SK-N-MC (cell line): Measurements from ENCODE around the gene COL16A1.
A peak's percentile ranks its signal among the peaks of the same experiment; 100 is the strongest.

ENCODE experiments used
- DNase-seq: peaks from one replicate; pipeline ENCODE4 v3.0.0-alpha.2; 2011; ENCODE audit warnings: low read depth, low spot score
- H3K27ac ChIP-seq: fragments of 200-600 bp; sonication (generic); 2 replicates; pipeline ENCODE4 v1.5.1; 2016; ENCODE audit warnings: mixed run types
- H3K36me3 ChIP-seq: fragments of 200-600 bp; sonication (generic); 2 replicates; pipeline ENCODE4 v1.6.1; 2017; ENCODE audit warnings: antibody characterized with exemption, low read length, mixed read lengths; ENCODE audit not compliant: insufficient read depth
- H3K4me3 ChIP-seq: fragments of 200-600 bp; sonication (generic); 2 replicates; pipeline ENCODE4 v1.5.1; 2016
- H3K9ac ChIP-seq: fragments of 200-600 bp; sonication (generic); 2 replicates; pipeline ENCODE4 v1.8.0; 2017; ENCODE audit warnings: mixed run types, mixed read lengths; ENCODE audit not compliant: insufficient read length
- H3K9me3 ChIP-seq: fragments of 200-600 bp; sonication (generic); 2 replicates; pipeline ENCODE4 v1.6.1; 2017; ENCODE audit warnings: low read depth, mild to moderate bottlenecking, antibody characterized with exemption, low read length, moderate library complexity, mixed read lengths
- EZH2 ChIP-seq: fragments of 200-600 bp; sonication (generic); IDR thresholded peaks from one replicate; pipeline ENCODE4 v1.6.1; 2017; ENCODE audit warnings: antibody characterized with exemption
- FOXP2 ChIP-seq: optimal IDR thresholded peaks from 2 replicates; pipeline ENCODE3; 2011; ENCODE audit warnings: mild to moderate bottlenecking, moderate library complexity; ENCODE audit not compliant: insufficient read depth; ENCODE audit errors: extremely low read length, control extremely low read depth
- POLR2AphosphoS5 ChIP-seq: IDR thresholded peaks from 2 replicates; pipeline ENCODE4 v1.6.1; 2012; ENCODE audit warnings: mild to moderate bottlenecking, low read depth, low read length, borderline replicate concordance

The COL16A1 gene

DNA sequence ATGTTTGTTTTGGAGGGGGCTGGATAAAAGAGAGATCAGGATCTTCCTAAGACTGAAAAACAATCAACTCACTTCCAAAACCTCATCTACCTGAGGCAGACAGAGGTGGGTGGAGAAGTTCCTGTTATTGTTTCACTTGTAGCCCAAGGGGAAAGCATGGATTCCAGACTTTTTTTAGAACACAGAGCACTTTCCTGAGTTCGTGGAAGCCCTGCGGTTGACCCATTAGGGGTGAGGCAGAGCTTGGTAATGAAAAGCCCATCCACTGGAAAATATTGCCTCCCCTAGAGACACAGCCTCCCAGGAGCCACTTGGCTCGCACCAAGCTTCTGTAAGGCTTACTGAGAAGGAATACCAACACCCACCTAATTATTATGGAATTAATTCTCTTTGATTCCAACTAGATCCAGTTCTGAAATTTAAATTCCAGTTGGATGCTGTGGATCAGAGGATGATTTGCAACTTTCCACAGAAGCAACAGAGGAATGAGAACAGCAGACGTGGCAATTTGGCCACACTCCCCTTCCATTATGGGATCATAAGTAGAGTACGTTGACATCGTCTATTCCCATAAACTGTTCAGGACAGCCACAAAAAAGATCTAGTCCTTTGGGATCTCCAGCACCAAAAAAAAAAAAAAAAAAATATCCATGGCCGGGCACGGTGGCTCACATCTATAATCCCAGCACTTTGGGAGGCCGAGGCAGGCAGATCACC lies 55.0 kb downstream of the COL16A1 start:
- no peak for DNase-seq
- no peaks in the 10 kb centered on the region for H3K9me3 ChIP-seq
- no peak for TF ChIP-seq EZH2
- TF ChIP-seq FOXP2 = no peak
- no peak for TF ChIP-seq POLR2AphosphoS5
- no peak overlapping the region for H3K27ac ChIP-seq
- no peak overlapping the region for H3K9ac ChIP-seq
- peaks cover 23% of the 10 kb centered on the region; the same call in 1 of the 2 replicates for H3K36me3 ChIP-seq
- no peak overlapping the region for H3K4me3 ChIP-seq

DNA sequence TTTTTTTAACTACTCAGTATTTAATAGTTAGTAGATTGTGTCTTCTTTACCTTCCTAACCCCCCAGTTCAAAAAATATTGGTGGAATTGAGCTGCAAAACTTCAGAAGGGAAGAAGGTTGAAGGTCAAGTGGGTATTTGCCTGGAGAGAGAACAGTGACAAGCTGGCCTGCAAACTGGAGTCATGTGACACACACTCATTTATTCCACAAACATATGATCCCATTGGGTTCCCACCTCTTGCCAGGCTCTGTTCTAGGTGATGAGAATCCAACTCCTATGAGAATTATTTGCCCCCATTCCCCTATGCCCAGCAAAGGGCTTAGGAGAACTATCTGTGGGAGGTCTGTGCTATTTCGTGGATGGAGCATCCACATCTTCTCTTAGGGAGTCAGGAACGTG lies 55.6 kb downstream of the COL16A1 start:
- no peak overlapping the region for H3K4me3 ChIP-seq
- no peaks in the 10 kb centered on the region for H3K9me3 ChIP-seq
- TF ChIP-seq EZH2 (no peak), FOXP2 (no peak), POLR2AphosphoS5 (no peak)
- no peak overlapping the region for H3K9ac ChIP-seq
- H3K36me3 ChIP-seq = peaks cover 17% of the 10 kb centered on the region; the same call in 1 of the 2 replicates
- DNase-seq = no peak
- no peak overlapping the region for H3K27ac ChIP-seq

GRCh38 chr1:31647106-31647505 lies 56.7 kb downstream of the COL16A1 start:
- Histone ChIP-seq H3K4me3 (no peak overlapping the region), H3K9me3 (no peaks in the 10 kb centered on the region), H3K36me3 (peaks cover 8% of the 10 kb centered on the region; the same call in 1 of the 2 replicates), H3K9ac (no peak overlapping the region), H3K27ac (no peak overlapping the region)
- no peak for DNase-seq
- TF ChIP-seq EZH2 (no peak), FOXP2 (no peak), POLR2AphosphoS5 (no peak)

- no peak overlapping the region for H3K9ac ChIP-seq
- no peaks in the 10 kb centered on the region for H3K9me3 ChIP-seq
- H3K27ac ChIP-seq = no peak overlapping the region
- TF ChIP-seq EZH2 (no peak), FOXP2 (no peak), POLR2AphosphoS5 (no peak)
- no peak overlapping the region for H3K4me3 ChIP-seq
- 0 out of 2 replicates have a peak, but pooled peaks cover 3% of the 10 kb centered on the region for H3K36me3 ChIP-seq
- DNase-seq = no peak
These were observed 57.4 kb downstream of the COL16A1 start for GRCh38 chr1:31646259-31646960.

GRCh38 chr1:31645274-31645568 lies 58.6 kb downstream of the COL16A1 start:
- TF ChIP-seq FOXP2 (no peak), EZH2 (no peak), POLR2AphosphoS5 (no peak)
- H3K36me3 ChIP-seq = no peaks in the 10 kb centered on the region
- H3K4me3 ChIP-seq = peak overlapping the region; percentile 99
- H3K9ac ChIP-seq = peak overlapping the region; percentile 96
- no peak for DNase-seq
- H3K9me3 ChIP-seq = no peaks in the 10 kb centered on the region
- peak overlapping the region; percentile 96 for H3K27ac ChIP-seq

GRCh38 chr1:31644560-31645273 lies 59.1 kb downstream of the COL16A1 start, which contains the start of gene PEF1:
PEF1 (minus strand) TSS chr1:31644876; CDS start chr1:31644864, 12 bp downstream.
- H3K36me3 ChIP-seq = no peaks in the 10 kb centered on the region
- peak within 1 kb of the TSS; percentile 96 for H3K9ac ChIP-seq
- no peaks in the 10 kb centered on the region for H3K9me3 ChIP-seq
- DNase-seq = peak; percentile 94
- no peak for TF ChIP-seq FOXP2
- no peak for TF ChIP-seq EZH2
- peak; percentile 70 for TF ChIP-seq POLR2AphosphoS5
- H3K27ac ChIP-seq = peak within 1 kb of the TSS; percentile 96
- H3K4me3 ChIP-seq = peak within 1 kb of the TSS; percentile 99

GRCh38 chr1:31643976-31644559 lies 59.7 kb downstream of the COL16A1 start:
- peak overlapping the region; percentile 96 for H3K9ac ChIP-seq
- DNase-seq = no peak
- H3K36me3 ChIP-seq = no peaks in the 10 kb centered on the region
- H3K9me3 ChIP-seq = no peaks in the 10 kb centered on the region
- H3K4me3 ChIP-seq = peak overlapping the region; percentile 99
- H3K27ac ChIP-seq = peak overlapping the region; percentile 96
- no peak for TF ChIP-seq POLR2AphosphoS5
- no peak for TF ChIP-seq FOXP2
- TF ChIP-seq EZH2 = no peak

- Histone ChIP-seq H3K27ac (no peak overlapping the region), H3K36me3 (no peaks in the 10 kb centered on the region), H3K9me3 (no peaks in the 10 kb centered on the region), H3K9ac (no peak overlapping the region), H3K4me3 (no peak overlapping the region)
- DNase-seq = no peak
- TF ChIP-seq EZH2 = no peak
These were observed 60.9 kb downstream of the COL16A1 start for GRCh38 chr1:31642897-31643296.
